ENCODE measurements around the gene MEGF10.

DNA sequence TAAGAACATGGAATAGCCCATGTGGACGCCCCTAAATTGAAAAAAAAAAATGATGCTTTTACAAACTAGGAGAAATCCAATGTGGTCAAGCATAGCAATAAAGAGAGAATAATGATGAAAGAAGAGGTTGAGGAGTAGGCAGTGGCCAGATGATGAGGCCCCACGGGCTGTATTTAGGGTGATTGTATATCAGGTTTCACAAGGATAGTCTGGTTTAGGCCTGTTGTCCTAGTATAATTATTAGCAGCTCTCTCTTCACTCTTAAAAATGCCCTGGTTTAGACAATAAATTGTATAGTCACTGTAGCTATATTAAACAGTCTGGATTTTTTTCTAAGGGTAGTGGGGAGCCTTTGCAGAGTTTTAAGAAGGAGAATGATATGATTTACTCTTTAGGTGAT is 124.4 kb downstream of the MEGF10 start:
- no peak for TF ChIP-seq POLR2A (IDR thresholded peaks at IDR 0.05)
- TF ChIP-seq, protein P1, sequence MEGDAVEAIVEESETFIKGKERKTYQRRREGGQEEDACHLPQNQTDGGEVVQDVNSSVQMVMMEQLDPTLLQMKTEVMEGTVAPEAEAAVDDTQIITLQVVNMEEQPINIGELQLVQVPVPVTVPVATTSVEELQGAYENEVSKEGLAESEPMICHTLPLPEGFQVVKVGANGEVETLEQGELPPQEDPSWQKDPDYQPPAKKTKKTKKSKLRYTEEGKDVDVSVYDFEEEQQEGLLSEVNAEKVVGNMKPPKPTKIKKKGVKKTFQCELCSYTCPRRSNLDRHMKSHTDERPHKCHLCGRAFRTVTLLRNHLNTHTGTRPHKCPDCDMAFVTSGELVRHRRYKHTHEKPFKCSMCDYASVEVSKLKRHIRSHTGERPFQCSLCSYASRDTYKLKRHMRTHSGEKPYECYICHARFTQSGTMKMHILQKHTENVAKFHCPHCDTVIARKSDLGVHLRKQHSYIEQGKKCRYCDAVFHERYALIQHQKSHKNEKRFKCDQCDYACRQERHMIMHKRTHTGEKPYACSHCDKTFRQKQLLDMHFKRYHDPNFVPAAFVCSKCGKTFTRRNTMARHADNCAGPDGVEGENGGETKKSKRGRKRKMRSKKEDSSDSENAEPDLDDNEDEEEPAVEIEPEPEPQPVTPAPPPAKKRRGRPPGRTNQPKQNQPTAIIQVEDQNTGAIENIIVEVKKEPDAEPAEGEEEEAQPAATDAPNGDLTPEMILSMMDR (IDR thresholded peaks at IDR 0.05) = no peak
